Liver (tissue), 9 donors: Measurements from ENCODE around the gene RNPS1. TPM values are rescaled to one million over a fixed set of nuclear protein-coding genes. Genes with fewer than 3 reads are reported as not detected.

Experiments used
- DNase-seq: peaks from one replicate; pipeline ENCODE4 v3.0.0-alpha.2; 2017; ENCODE audit warnings: low spot score
- H3K27ac ChIP-seq, 2 donors: one replicate each; pipeline ENCODE4 v1.7.0; 2013; ENCODE audit warnings: inconsistent platforms in 2 of 2, low read length in 2 of 2, control low read depth in 1 of 2, low read depth in 1 of 2, mild to moderate bottlenecking in 1 of 2
- H3K27me3 ChIP-seq, 4 donors: one replicate each; pipeline versions ENCODE4 v1.6.1 to v1.7.0; 2013; ENCODE audit warnings: low read length in 3 of 4, inconsistent platforms in 1 of 4, mild to moderate bottlenecking in 1 of 4, moderate library complexity in 1 of 4; ENCODE audit not compliant: control insufficient read depth in 4 of 4, insufficient read depth in 4 of 4
- H3K36me3 ChIP-seq, 4 donors: one replicate each; pipeline versions ENCODE4 v1.6.1 to v1.7.0; 2013; ENCODE audit warnings: low read length in 3 of 4, mild to moderate bottlenecking in 3 of 4, low read depth in 1 of 4, moderate library complexity in 1 of 4; ENCODE audit not compliant: control insufficient read depth in 4 of 4, insufficient read depth in 3 of 4
- H3K4me1 ChIP-seq, 4 donors: one replicate each; pipeline versions ENCODE4 v1.6.1 to v1.7.0; 2013; ENCODE audit warnings: low read length in 3 of 4, mild to moderate bottlenecking in 3 of 4, moderate library complexity in 1 of 4; ENCODE audit not compliant: control insufficient read depth in 4 of 4, insufficient read depth in 4 of 4
- H3K4me3 ChIP-seq, 3 donors: one replicate each; pipeline versions ENCODE4 v1.6.1 to v1.7.0; 2013; ENCODE audit warnings: low read length in 3 of 3, control low read depth in 1 of 3, low read depth in 1 of 3, mild to moderate bottlenecking in 1 of 3
- H3K9ac ChIP-seq, 2 donors: one replicate each; pipeline ENCODE4 v1.7.0; 2013; ENCODE audit warnings: low read length in 2 of 2, mild to moderate bottlenecking in 2 of 2, moderate library complexity in 2 of 2, control low read depth in 1 of 2, low read depth in 1 of 2
- H3K9me3 ChIP-seq, 4 donors: one replicate each; pipeline versions ENCODE4 v1.6.1 to v1.7.0; 2013; ENCODE audit warnings: low read length in 3 of 4; ENCODE audit not compliant: control insufficient read depth in 4 of 4
- EGR1 ChIP-seq, 2 donors: IDR thresholded peaks; 2 replicates each; pipeline ENCODE4 v1.6.1; 2016 to 2018; ENCODE audit warnings: antibody characterized with exemption in 2 of 2, low read depth in 2 of 2
- FOXA1 ChIP-seq: IDR thresholded peaks from 2 replicates; pipeline ENCODE4 v1.6.1; 2016; ENCODE audit warnings: antibody characterized with exemption
- FOXA2 ChIP-seq: IDR thresholded peaks from 2 replicates; pipeline ENCODE4 v1.6.1; 2016; ENCODE audit warnings: antibody characterized with exemption
- GABPA ChIP-seq, 2 donors: IDR thresholded peaks in 1 of 2; conservative IDR thresholded peaks in 1 of 2; 2 replicates each; pipeline ENCODE4 v1.6.1; 2016; ENCODE audit warnings: antibody characterized with exemption in 2 of 2, mild to moderate bottlenecking in 1 of 2, moderate library complexity in 1 of 2
- HNF4A ChIP-seq, 2 donors: conservative IDR thresholded peaks; 2 replicates each; pipeline ENCODE4 v1.6.1; 2016; ENCODE audit warnings: antibody characterized with exemption in 2 of 2, mild to moderate bottlenecking in 2 of 2
- HNF4G ChIP-seq: IDR thresholded peaks from 2 replicates; pipeline ENCODE4 v1.6.1; 2016; ENCODE audit warnings: antibody characterized with exemption
- JUND ChIP-seq, 2 donors: IDR thresholded peaks; 2 replicates each; pipeline ENCODE4 v1.6.1; 2016; ENCODE audit warnings: antibody characterized with exemption in 2 of 2
- NR2F2 ChIP-seq: IDR thresholded peaks from 2 replicates; pipeline ENCODE4 v1.6.1; 2016; ENCODE audit warnings: antibody characterized with exemption
- RAD21 ChIP-seq, 2 donors: IDR thresholded peaks; 2 replicates each; pipeline ENCODE4 v1.6.1; 2016; ENCODE audit warnings: antibody characterized with exemption in 2 of 2, mild to moderate bottlenecking in 2 of 2
- RXRA ChIP-seq, 2 donors: IDR thresholded peaks; 2 replicates each; pipeline ENCODE4 v1.6.1; 2017 to 2018; ENCODE audit warnings: antibody characterized with exemption in 2 of 2, mild to moderate bottlenecking in 1 of 2
- SP1 ChIP-seq: IDR thresholded peaks from 2 replicates; pipeline ENCODE4 v1.6.1; 2018; ENCODE audit warnings: antibody characterized with exemption, mild to moderate bottlenecking
- TAF1 ChIP-seq: conservative IDR thresholded peaks from 2 replicates; pipeline ENCODE4 v1.6.1; 2016; ENCODE audit warnings: antibody characterized with exemption, mild to moderate bottlenecking
- YY1 ChIP-seq: IDR thresholded peaks from 2 replicates; pipeline ENCODE4 v1.6.1; 2016; ENCODE audit warnings: antibody characterized with exemption, mild to moderate bottlenecking
- WGBS: extraction: QIAGEN DNeasy Blood & Tissue Kit; methylation state at CpG from one replicate; pipeline ENCODE4 v1.1.7; 2013; 5-methylcytosine and 5-hydroxymethylcytosine counted together
- polyA plus RNA-seq, 2 donors: library from polyadenylated mRNA; stranded (reverse) in 1 of 2; unstranded in 1 of 2; fragments of 200-250 nt in 1 of 2; fragments of >200 nt in 1 of 2; fragmentation: Nextera tagmentation in 1 of 2; extraction: Ambion mirVana in 1 of 2; gene quantifications; one replicate each; pipeline versions ENCODE4 v1.2.1 to v1.2.3, GENCODE V29; 2013 to 2015
- total RNA-seq, 2 donors: library from RNA; depleted of rRNA; stranded (reverse); fragments of >200 nt; gene quantifications; one replicate each; pipeline ENCODE4 v1.2.3, GENCODE V29; 2014
- TF ChIP-seq, protein P1 (sequence below): fragments of 150-350 bp; IDR thresholded peaks from 2 replicates; pipeline ENCODE4 v1.5.1; 2017; ENCODE audit warnings: improper control_type of control experiment, low read depth, low read length; ENCODE audit not compliant: missing input control
- TF ChIP-seq, protein P2 (sequence below): IDR thresholded peaks from 2 replicates; pipeline ENCODE4 v1.6.1; 2016; ENCODE audit warnings: antibody characterized with exemption
- TF ChIP-seq, protein P3 (sequence below): IDR thresholded peaks from 2 replicates; pipeline ENCODE4 v1.6.1; 2016; ENCODE audit warnings: antibody characterized with exemption
- TF ChIP-seq, protein P4 (sequence below): IDR thresholded peaks from 2 replicates; pipeline ENCODE4 v1.6.1; 2016; ENCODE audit warnings: antibody characterized with exemption, mild to moderate bottlenecking
- TF ChIP-seq, protein P5 (sequence below): IDR thresholded peaks from 2 replicates; pipeline ENCODE4 v1.6.1; 2016; ENCODE audit warnings: antibody characterized with exemption
- donor health status: healthy.
- donor health status: healthy.
- donor health status: healthy.
- donor health status: healthy.
- donor health status: healthy.

Gene RNPS1
- total and polyA plus RNA-seq, 4 donors, result 31.3 to 38.2 (median 36.7) TPM

DNA sequence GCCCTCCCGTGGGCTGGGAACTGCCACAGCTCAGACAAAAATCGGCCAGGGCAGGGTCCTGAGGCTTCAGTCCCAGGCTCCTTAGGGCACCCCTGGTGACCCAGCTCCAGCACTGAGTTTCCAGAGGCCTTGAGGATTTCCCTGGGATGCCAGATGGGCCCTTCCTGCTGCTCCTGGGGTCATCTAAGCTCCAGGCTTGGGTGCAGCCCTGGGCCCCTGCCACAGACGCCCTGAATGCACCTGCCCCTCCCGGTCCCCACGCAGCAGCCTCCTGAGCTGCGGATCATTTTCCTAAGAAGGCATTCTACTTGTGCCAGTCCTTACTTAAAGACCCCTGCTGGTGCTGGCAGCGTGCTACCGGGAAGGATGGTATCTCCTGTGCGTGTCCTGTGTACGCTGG, 6.0 kb upstream of the RNPS1 start:
- Histone ChIP-seq H3K4me3 (no peak overlapping the region), H3K27me3 (no peaks in the 10 kb centered on the region), H3K4me1 (peaks cover 8 to 12% (median 10%) of the 10 kb centered on the region in 4 donors), H3K9ac (no peak overlapping the region), H3K36me3 (no peaks in the 10 kb centered on the region), H3K27ac (no peak overlapping the region), H3K9me3 (no peaks in the 10 kb centered on the region)
- 85% methylated on average over 10 of the region's 10 CpGs for WGBS
- TF ChIP-seq RAD21 (IDR thresholded peaks at IDR 0.05) (no peak), TAF1 (no peak), NR2F2 (no peak), HNF4A (conservative IDR thresholded peaks at IDR 0.05) (no peak), RXRA (IDR thresholded peaks at IDR 0.05) (no peak), FOXA1 (no peak), HNF4G (no peak), JUND (IDR thresholded peaks at IDR 0.05) (no peak), EGR1 (IDR thresholded peaks at IDR 0.05; ENCODE audit: low read depth in 2 of 2) (no peak), SP1 (no peak), YY1 (no peak)
- TF ChIP-seq, protein P1, sequence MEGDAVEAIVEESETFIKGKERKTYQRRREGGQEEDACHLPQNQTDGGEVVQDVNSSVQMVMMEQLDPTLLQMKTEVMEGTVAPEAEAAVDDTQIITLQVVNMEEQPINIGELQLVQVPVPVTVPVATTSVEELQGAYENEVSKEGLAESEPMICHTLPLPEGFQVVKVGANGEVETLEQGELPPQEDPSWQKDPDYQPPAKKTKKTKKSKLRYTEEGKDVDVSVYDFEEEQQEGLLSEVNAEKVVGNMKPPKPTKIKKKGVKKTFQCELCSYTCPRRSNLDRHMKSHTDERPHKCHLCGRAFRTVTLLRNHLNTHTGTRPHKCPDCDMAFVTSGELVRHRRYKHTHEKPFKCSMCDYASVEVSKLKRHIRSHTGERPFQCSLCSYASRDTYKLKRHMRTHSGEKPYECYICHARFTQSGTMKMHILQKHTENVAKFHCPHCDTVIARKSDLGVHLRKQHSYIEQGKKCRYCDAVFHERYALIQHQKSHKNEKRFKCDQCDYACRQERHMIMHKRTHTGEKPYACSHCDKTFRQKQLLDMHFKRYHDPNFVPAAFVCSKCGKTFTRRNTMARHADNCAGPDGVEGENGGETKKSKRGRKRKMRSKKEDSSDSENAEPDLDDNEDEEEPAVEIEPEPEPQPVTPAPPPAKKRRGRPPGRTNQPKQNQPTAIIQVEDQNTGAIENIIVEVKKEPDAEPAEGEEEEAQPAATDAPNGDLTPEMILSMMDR, result no peak
- TF ChIP-seq, protein P2, sequence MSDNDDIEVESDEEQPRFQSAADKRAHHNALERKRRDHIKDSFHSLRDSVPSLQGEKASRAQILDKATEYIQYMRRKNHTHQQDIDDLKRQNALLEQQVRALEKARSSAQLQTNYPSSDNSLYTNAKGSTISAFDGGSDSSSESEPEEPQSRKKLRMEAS, result no peak
- TF ChIP-seq, protein P3, sequence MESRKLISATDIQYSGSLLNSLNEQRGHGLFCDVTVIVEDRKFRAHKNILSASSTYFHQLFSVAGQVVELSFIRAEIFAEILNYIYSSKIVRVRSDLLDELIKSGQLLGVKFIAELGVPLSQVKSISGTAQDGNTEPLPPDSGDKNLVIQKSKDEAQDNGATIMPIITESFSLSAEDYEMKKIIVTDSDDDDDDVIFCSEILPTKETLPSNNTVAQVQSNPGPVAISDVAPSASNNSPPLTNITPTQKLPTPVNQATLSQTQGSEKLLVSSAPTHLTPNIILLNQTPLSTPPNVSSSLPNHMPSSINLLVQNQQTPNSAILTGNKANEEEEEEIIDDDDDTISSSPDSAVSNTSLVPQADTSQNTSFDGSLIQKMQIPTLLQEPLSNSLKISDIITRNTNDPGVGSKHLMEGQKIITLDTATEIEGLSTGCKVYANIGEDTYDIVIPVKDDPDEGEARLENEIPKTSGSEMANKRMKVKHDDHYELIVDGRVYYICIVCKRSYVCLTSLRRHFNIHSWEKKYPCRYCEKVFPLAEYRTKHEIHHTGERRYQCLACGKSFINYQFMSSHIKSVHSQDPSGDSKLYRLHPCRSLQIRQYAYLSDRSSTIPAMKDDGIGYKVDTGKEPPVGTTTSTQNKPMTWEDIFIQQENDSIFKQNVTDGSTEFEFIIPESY, result no peak
- TF ChIP-seq, protein P4, sequence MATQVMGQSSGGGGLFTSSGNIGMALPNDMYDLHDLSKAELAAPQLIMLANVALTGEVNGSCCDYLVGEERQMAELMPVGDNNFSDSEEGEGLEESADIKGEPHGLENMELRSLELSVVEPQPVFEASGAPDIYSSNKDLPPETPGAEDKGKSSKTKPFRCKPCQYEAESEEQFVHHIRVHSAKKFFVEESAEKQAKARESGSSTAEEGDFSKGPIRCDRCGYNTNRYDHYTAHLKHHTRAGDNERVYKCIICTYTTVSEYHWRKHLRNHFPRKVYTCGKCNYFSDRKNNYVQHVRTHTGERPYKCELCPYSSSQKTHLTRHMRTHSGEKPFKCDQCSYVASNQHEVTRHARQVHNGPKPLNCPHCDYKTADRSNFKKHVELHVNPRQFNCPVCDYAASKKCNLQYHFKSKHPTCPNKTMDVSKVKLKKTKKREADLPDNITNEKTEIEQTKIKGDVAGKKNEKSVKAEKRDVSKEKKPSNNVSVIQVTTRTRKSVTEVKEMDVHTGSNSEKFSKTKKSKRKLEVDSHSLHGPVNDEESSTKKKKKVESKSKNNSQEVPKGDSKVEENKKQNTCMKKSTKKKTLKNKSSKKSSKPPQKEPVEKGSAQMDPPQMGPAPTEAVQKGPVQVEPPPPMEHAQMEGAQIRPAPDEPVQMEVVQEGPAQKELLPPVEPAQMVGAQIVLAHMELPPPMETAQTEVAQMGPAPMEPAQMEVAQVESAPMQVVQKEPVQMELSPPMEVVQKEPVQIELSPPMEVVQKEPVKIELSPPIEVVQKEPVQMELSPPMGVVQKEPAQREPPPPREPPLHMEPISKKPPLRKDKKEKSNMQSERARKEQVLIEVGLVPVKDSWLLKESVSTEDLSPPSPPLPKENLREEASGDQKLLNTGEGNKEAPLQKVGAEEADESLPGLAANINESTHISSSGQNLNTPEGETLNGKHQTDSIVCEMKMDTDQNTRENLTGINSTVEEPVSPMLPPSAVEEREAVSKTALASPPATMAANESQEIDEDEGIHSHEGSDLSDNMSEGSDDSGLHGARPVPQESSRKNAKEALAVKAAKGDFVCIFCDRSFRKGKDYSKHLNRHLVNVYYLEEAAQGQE, result no peak
- TF ChIP-seq, protein P5, sequence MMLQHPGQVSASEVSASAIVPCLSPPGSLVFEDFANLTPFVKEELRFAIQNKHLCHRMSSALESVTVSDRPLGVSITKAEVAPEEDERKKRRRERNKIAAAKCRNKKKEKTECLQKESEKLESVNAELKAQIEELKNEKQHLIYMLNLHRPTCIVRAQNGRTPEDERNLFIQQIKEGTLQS, result no peak
- no peak for DNase-seq

DNA sequence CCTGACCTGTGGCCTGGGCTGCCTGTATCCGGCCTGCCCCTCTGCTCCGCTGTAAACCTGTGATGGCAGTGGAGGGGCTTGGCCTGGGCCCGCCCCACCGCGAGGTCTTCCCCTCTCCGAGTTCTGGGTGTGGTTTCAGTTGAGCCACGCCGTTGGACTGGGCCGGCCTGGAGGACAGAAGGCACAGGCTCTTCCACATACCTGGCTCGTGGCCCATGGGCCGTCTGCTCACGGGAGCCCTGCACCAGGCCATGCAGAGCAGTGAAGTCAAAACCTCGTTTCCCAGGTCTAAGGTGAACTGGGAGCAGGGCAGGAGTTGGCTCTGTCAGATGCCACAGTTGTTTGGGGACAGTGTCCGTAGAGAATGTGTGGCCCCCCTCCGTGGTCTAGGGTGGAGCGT, 5.6 kb upstream of the RNPS1 start:
- Histone ChIP-seq H3K9me3 (no peaks in the 10 kb centered on the region), H3K27ac (no peak overlapping the region), H3K9ac (no peak overlapping the region), H3K36me3 (no peaks in the 10 kb centered on the region), H3K4me3 (no peak overlapping the region), H3K4me1 (peaks cover 8 to 16% (median 13%) of the 10 kb centered on the region in 4 donors), H3K27me3 (no peaks in the 10 kb centered on the region)
- no peak for DNase-seq
- 82% methylated on average over 16 of the region's 16 CpGs for WGBS
- TF ChIP-seq, protein P3, result no peak
- TF ChIP-seq NR2F2 (no peak), RAD21 (IDR thresholded peaks at IDR 0.05) (no peak), HNF4A (conservative IDR thresholded peaks at IDR 0.05) (no peak), HNF4G (no peak), GABPA (IDR thresholded peaks at IDR 0.05 in 1 of 2, conservative IDR thresholded peaks at IDR 0.05 in 1 of 2) (no peak), JUND (IDR thresholded peaks at IDR 0.05) (no peak), FOXA2 (no peak), EGR1 (IDR thresholded peaks at IDR 0.05; ENCODE audit: low read depth in 2 of 2) (no peak)
- TF ChIP-seq, protein P5, result no peak
- TF ChIP-seq, protein P4, result no peak
